HepG2 (cell line): Measurements from ENCODE around the gene UBB. TPM values are rescaled to one million over a fixed set of nuclear protein-coding genes. Genes with fewer than 3 reads are reported as not detected.

Experiments
- DPF2 ChIP-seq: sonication (generic); formaldehyde crosslinking; IDR thresholded peaks from 2 replicates; pipeline ENCODE4 v1.4.0; 2020; ENCODE audit warnings: mild to moderate bottlenecking, low read depth, missing genetic modification reagents, borderline replicate concordance
- HOXD1 ChIP-seq: sonication (generic); formaldehyde crosslinking; IDR thresholded peaks from 2 replicates; pipeline ENCODE4 v1.5.0; 2020; ENCODE audit warnings: missing genetic modification reagents
- LCORL ChIP-seq, 2 experiments: fragments of 450-650 bp in 1 of 2; sonication (generic) in 1 of 2; formaldehyde crosslinking in 1 of 2; IDR thresholded peaks; 2 replicates each; pipeline versions ENCODE4 v1.5.0 to v1.6.1; 2017 to 2020; ENCODE audit warnings: antibody characterized with exemption in 1 of 2, missing genetic modification reagents in 1 of 2
- RXRA ChIP-seq: sonication (generic); formaldehyde crosslinking; IDR thresholded peaks from 2 replicates; pipeline ENCODE4 v1.5.1; 2020; ENCODE audit warnings: missing genetic modification reagents
- ZFP90 ChIP-seq: sonication (generic); formaldehyde crosslinking; IDR thresholded peaks from 2 replicates; pipeline ENCODE4 v1.8.0; 2022; ENCODE audit warnings: missing genetic modification reagents, mild to moderate bottlenecking, inconsistent platforms, borderline replicate concordance
- ZNF232 ChIP-seq: sonication (generic); formaldehyde crosslinking; IDR thresholded peaks from 2 replicates; pipeline ENCODE4 v1.4.0; 2020; ENCODE audit warnings: missing genetic modification reagents, borderline replicate concordance
- ZNF468 ChIP-seq: sonication (generic); formaldehyde crosslinking; IDR thresholded peaks from 2 replicates; pipeline ENCODE4 v1.8.0; 2022; ENCODE audit warnings: mild to moderate bottlenecking, moderate library complexity, missing genetic modification reagents
- polyA plus RNA-seq, 8 experiments: library from polyadenylated mRNA; depleted of rRNA in 3 of 8; stranded (reverse) in 7 of 8; unstranded in 1 of 8; fragments of >200 nt; fragmentation: Illumina TruSeq in 4 of 8; extraction: Trizol in 4 of 8; gene quantifications; 2 replicates each; pipeline versions ENCODE4 v1.2.1 to v1.2.3, GENCODE V29; 2011 to 2016; ENCODE audit warnings: low read depth in 4 of 8, missing spikeins in 1 of 8, mixed read lengths in 1 of 8; ENCODE audit not compliant: insufficient read depth in 1 of 8
- total RNA-seq, 5 experiments: library from RNA; depleted of rRNA; stranded (reverse); fragments of >200 nt; fragmentation: Illumina TruSeq; extraction: Trizol; gene quantifications; 2 replicates each; pipeline ENCODE4 v1.2.3, GENCODE V29; 2016; ENCODE audit warnings: low read depth in 1 of 5
- TF ChIP-seq, protein P1 (sequence below): sonication (generic); formaldehyde crosslinking; IDR thresholded peaks from 2 replicates; pipeline ENCODE4 v1.5.0; 2020; ENCODE audit warnings: mild to moderate bottlenecking, missing genetic modification reagents, borderline replicate concordance
- TF ChIP-seq, protein P2 (sequence below): sonication (generic); formaldehyde crosslinking; IDR thresholded peaks from 2 replicates; pipeline ENCODE4; 2020; ENCODE audit warnings: missing genetic modification reagents, mild to moderate bottlenecking, borderline replicate concordance
- TF ChIP-seq, protein P3 (sequence below): sonication (generic); formaldehyde crosslinking; IDR thresholded peaks from 2 replicates; pipeline ENCODE4 v1.4.0; 2020; ENCODE audit warnings: missing genetic modification reagents

The UBB gene
- total and polyA plus RNA-seq, 2 of the 13 experiments (the other 11 are each of a cell fraction or from before 2014, with no cell fraction given), result 1,130 to 2,066 TPM

DNA sequence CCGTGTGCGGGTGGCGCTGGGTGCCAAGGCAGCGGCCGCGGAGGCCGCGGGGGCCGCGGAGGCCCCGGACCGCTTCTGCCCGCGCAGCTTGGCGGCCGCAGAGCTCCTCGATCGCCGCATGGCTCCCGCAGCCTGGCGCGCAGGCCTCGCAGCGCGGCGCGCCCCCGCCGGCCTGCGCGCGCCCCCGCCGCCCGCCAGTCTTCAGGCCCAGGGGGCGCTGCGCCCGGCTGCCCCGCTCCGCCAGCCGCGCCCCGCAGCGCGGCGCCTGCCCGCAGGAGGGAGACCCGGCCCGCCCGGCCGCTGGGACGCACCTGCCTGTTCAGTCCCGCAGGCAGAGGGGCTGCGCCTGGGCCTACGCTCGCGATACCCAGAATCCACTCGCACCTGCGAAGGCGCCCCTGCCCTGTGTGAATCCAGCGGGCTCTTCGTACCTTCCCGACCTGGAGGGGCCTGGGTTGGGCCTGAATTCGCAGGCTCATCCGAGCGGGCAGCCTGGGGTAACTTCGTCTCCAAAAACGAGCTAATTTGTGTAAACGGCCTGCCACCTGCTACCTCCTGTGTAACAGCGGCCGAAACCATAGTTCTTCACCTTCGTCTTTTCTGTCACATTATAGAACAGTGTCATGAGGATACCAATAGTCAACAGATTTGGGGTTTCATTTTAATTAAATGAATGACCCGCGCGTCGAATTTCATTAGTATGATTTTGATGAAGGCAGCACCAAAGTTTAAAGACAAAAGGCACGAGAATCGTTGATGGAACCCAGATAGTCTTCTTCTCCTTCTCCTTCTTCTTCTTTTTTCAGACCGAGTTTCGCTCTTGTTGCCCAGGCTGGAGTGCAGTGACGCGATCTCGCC lies 27.3 kb upstream of the UBB start, which contains the start of gene CENPV (continued):
- TF ChIP-seq ZNF232 (CRISPR knock-in tag) (no peak), ZNF468 (CRISPR knock-in tag) (no peak), RXRA (CRISPR knock-in tag) (peak; percentile 44; the same call in 1 of the 2 replicates), DPF2 (CRISPR knock-in tag) (no peak), LCORL (IDR thresholded peaks at IDR 0.05) (no peak), LCORL (CRISPR knock-in tag; IDR thresholded peaks at IDR 0.05) (no peak), ZFP90 (CRISPR knock-in tag) (peak; percentile 86; the same call in 1 of the 2 replicates), HOXD1 (CRISPR knock-in tag) (peak; percentile 55; the same call in 1 of the 2 replicates)
- TF ChIP-seq, protein P1, sequence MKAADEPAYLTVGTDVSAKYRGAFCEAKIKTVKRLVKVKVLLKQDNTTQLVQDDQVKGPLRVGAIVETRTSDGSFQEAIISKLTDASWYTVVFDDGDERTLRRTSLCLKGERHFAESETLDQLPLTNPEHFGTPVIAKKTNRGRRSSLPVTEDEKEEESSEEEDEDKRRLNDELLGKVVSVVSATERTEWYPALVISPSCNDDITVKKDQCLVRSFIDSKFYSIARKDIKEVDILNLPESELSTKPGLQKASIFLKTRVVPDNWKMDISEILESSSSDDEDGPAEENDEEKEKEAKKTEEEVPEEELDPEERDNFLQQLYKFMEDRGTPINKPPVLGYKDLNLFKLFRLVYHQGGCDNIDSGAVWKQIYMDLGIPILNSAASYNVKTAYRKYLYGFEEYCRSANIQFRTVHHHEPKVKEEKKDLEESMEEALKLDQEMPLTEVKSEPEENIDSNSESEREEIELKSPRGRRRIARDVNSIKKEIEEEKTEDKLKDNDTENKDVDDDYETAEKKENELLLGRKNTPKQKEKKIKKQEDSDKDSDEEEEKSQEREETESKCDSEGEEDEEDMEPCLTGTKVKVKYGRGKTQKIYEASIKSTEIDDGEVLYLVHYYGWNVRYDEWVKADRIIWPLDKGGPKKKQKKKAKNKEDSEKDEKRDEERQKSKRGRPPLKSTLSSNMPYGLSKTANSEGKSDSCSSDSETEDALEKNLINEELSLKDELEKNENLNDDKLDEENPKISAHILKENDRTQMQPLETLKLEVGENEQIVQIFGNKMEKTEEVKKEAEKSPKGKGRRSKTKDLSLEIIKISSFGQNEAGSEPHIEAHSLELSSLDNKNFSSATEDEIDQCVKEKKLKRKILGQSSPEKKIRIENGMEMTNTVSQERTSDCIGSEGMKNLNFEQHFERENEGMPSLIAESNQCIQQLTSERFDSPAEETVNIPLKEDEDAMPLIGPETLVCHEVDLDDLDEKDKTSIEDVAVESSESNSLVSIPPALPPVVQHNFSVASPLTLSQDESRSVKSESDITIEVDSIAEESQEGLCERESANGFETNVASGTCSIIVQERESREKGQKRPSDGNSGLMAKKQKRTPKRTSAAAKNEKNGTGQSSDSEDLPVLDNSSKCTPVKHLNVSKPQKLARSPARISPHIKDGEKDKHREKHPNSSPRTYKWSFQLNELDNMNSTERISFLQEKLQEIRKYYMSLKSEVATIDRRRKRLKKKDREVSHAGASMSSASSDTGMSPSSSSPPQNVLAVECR, result 0 out of 2 replicates have a peak, but pooled peaks have one; percentile 19
- TF ChIP-seq, protein P2, sequence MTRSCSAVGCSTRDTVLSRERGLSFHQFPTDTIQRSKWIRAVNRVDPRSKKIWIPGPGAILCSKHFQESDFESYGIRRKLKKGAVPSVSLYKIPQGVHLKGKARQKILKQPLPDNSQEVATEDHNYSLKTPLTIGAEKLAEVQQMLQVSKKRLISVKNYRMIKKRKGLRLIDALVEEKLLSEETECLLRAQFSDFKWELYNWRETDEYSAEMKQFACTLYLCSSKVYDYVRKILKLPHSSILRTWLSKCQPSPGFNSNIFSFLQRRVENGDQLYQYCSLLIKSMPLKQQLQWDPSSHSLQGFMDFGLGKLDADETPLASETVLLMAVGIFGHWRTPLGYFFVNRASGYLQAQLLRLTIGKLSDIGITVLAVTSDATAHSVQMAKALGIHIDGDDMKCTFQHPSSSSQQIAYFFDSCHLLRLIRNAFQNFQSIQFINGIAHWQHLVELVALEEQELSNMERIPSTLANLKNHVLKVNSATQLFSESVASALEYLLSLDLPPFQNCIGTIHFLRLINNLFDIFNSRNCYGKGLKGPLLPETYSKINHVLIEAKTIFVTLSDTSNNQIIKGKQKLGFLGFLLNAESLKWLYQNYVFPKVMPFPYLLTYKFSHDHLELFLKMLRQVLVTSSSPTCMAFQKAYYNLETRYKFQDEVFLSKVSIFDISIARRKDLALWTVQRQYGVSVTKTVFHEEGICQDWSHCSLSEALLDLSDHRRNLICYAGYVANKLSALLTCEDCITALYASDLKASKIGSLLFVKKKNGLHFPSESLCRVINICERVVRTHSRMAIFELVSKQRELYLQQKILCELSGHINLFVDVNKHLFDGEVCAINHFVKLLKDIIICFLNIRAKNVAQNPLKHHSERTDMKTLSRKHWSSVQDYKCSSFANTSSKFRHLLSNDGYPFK, result no peak
- TF ChIP-seq, protein P3, sequence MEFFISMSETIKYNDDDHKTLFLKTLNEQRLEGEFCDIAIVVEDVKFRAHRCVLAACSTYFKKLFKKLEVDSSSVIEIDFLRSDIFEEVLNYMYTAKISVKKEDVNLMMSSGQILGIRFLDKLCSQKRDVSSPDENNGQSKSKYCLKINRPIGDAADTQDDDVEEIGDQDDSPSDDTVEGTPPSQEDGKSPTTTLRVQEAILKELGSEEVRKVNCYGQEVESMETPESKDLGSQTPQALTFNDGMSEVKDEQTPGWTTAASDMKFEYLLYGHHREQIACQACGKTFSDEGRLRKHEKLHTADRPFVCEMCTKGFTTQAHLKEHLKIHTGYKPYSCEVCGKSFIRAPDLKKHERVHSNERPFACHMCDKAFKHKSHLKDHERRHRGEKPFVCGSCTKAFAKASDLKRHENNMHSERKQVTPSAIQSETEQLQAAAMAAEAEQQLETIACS (CRISPR knock-in tag), result peak; percentile 89
